K562 (cell line): ENCODE data around the gene RET. TPM values are rescaled to one million over a fixed set of nuclear protein-coding genes. Genes with fewer than 3 reads are reported as not detected.
A peak's percentile ranks its signal among the peaks of the same experiment; 100 is the strongest.

Experiments
- ELF4 ChIP-seq: fragments of 450-650 bp; formaldehyde crosslinking; IDR thresholded peaks from 2 replicates; pipeline ENCODE4 v1.4.0; 2022; ENCODE audit warnings: missing genetic modification characterization
- FOSL1 ChIP-seq: fragments of 200-800 bp; sonication (Bioruptor generic); conservative IDR thresholded peaks from 2 replicates; pipeline ENCODE4 v1.6.1; 2016; ENCODE audit warnings: missing genetic modification characterization, missing compliant biosample characterization
- FUS ChIP-seq: fragments of 200-400 bp; formaldehyde crosslinking; optimal IDR thresholded peaks from 2 replicates; pipeline ENCODE3; 2017; ENCODE audit warnings: low read depth, low read length
- GATAD2B ChIP-seq: fragments of 450-650 bp; IDR thresholded peaks from 2 replicates; pipeline ENCODE4 v1.6.1; 2017; ENCODE audit warnings: mild to moderate bottlenecking, borderline replicate concordance
- GTF2E2 ChIP-seq: fragments of 200-800 bp; sonication (Bioruptor generic); IDR thresholded peaks from 2 replicates; pipeline ENCODE4 v1.6.1; 2016; ENCODE audit warnings: missing genetic modification characterization, missing compliant biosample characterization
- OTX1 ChIP-seq: fragments of 450-650 bp; formaldehyde crosslinking; IDR thresholded peaks from 2 replicates; pipeline ENCODE4 v1.4.0; 2022; ENCODE audit warnings: mild to moderate bottlenecking
- RBM15 ChIP-seq: fragments of 200-400 bp; formaldehyde crosslinking; IDR thresholded peaks from 2 replicates; pipeline ENCODE4 v1.6.1; 2018; ENCODE audit warnings: mild to moderate bottlenecking, low read length, moderate library complexity; ENCODE audit not compliant: insufficient read depth
- SETDB1 ChIP-seq: IDR thresholded peaks from one replicate; pipeline ENCODE4 v1.6.1; 2012; ENCODE audit warnings: low read length, control low read depth, inconsistent platforms
- SREBF2 ChIP-seq: sonication (generic); formaldehyde crosslinking; IDR thresholded peaks from 2 replicates; pipeline ENCODE4 v1.4.0; 2020; ENCODE audit warnings: mild to moderate bottlenecking, missing genetic modification reagents
- ZNF24 ChIP-seq: fragments of 450-650 bp; IDR thresholded peaks from 2 replicates; pipeline ENCODE4 v1.6.1; 2016
- ZNF384 ChIP-seq: IDR thresholded peaks from 2 replicates; pipeline ENCODE4 v1.6.1; 2012; ENCODE audit warnings: low read depth, low read length, improper control_type of control experiment
- polyA plus RNA-seq, 8 experiments: library from polyadenylated mRNA; depleted of rRNA in 4 of 8; stranded (reverse) in 5 of 8; unstranded in 3 of 8; fragments of >200 nt; fragmentation: Nextera tagmentation in 2 of 8; fragmentation: Illumina TruSeq in 1 of 8; extraction: Ambion mirVana in 2 of 8; extraction: Trizol in 1 of 8; gene quantifications; 2 replicates each; pipeline versions ENCODE4 v1.2.1 to v1.2.3, GENCODE V29; 2011 to 2014; ENCODE audit warnings: inconsistent platforms in 1 of 8, missing spikeins in 1 of 8
- total RNA-seq, 7 experiments: library from RNA; depleted of rRNA in 6 of 7; stranded (reverse); fragments of >200 nt in 6 of 7; fragmentation: Illumina TruSeq in 2 of 7; extraction: Trizol in 2 of 7; gene quantifications; 2 replicates each; pipeline versions ENCODE4 v1.2.1 to v1.2.3, GENCODE V29; 2011 to 2021; ENCODE audit warnings: low replicate concordance in 1 of 7
- TF ChIP-seq, protein P1 (sequence below): fragments of 200-800 bp; sonication (Bioruptor generic); IDR thresholded peaks from 2 replicates; pipeline ENCODE4 v1.6.1; 2016; ENCODE audit warnings: missing genetic modification characterization, missing compliant biosample characterization
- TF ChIP-seq, protein P2 (sequence below): IDR thresholded peaks from 2 replicates; pipeline ENCODE4 v1.6.1; 2012; ENCODE audit warnings: low read depth, low read length, improper control_type of control experiment, borderline replicate concordance
- TF ChIP-seq, protein P3 (sequence below): fragments of 250-450 bp; sonication (Bioruptor Pico); IDR thresholded peaks from 2 replicates; pipeline ENCODE4 v1.5.0; 2020; ENCODE audit warnings: mild to moderate bottlenecking
- TF ChIP-seq, protein P4 (sequence below): fragments of 450-650 bp; IDR thresholded peaks from 2 replicates; pipeline ENCODE4 v1.6.1; 2014; ENCODE audit warnings: low read depth, mild to moderate bottlenecking, moderate library complexity, borderline replicate concordance
- TF ChIP-seq, protein P5 (sequence below): fragments of 450-650 bp; formaldehyde crosslinking; IDR thresholded peaks from 2 replicates; pipeline ENCODE4 v1.4.0; 2020; ENCODE audit warnings: mild to moderate bottlenecking, moderate library complexity

The RET gene
- total and polyA plus RNA-seq, 9 of the 15 experiments (the other 6 are each of a cell fraction or from before 2014, with no cell fraction given), result 0.04 to 0.05 TPM; not detected in 7

DNA sequence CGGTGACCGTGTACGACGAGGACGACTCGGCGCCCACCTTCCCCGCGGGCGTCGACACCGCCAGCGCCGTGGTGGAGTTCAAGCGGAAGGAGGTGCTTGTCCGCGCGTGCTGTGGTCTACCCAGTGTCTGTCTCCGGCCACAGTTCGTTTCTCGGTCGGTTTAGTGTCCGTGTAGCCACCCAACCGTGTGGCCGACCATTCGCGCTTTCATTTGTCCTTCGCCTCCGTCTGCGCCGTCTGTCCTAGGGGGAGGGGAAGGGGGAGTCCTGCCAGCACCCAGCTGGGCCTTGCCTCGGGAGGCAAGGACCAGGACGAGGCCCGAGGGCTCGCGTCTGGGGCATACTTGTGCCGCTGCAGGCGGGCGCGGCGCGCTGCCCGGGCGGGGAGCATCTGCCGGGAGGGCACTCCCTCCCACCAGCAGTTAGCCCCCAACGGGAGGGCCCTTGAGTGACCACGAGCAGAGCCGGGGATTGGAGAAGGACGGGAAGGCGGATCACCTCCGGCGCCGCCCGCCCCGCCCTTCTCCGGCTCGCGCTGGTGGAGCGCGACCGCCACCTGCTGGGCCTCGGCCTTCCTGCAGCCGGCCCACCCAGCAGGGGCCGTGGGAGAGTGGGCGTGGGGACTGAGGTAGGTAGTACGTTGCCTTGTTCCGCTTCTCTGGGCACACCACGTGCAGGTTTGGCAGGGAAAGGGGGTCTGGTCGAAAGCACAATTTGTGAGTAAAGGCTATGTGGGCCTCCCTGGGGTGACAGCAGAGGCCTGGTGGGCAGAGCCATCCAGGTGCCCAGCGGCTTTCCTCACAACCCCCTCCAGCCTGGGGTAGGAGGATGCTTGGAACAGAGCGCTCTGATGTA lies 28.5 kb downstream of the RET start (continued):
- TF ChIP-seq, protein P1, sequence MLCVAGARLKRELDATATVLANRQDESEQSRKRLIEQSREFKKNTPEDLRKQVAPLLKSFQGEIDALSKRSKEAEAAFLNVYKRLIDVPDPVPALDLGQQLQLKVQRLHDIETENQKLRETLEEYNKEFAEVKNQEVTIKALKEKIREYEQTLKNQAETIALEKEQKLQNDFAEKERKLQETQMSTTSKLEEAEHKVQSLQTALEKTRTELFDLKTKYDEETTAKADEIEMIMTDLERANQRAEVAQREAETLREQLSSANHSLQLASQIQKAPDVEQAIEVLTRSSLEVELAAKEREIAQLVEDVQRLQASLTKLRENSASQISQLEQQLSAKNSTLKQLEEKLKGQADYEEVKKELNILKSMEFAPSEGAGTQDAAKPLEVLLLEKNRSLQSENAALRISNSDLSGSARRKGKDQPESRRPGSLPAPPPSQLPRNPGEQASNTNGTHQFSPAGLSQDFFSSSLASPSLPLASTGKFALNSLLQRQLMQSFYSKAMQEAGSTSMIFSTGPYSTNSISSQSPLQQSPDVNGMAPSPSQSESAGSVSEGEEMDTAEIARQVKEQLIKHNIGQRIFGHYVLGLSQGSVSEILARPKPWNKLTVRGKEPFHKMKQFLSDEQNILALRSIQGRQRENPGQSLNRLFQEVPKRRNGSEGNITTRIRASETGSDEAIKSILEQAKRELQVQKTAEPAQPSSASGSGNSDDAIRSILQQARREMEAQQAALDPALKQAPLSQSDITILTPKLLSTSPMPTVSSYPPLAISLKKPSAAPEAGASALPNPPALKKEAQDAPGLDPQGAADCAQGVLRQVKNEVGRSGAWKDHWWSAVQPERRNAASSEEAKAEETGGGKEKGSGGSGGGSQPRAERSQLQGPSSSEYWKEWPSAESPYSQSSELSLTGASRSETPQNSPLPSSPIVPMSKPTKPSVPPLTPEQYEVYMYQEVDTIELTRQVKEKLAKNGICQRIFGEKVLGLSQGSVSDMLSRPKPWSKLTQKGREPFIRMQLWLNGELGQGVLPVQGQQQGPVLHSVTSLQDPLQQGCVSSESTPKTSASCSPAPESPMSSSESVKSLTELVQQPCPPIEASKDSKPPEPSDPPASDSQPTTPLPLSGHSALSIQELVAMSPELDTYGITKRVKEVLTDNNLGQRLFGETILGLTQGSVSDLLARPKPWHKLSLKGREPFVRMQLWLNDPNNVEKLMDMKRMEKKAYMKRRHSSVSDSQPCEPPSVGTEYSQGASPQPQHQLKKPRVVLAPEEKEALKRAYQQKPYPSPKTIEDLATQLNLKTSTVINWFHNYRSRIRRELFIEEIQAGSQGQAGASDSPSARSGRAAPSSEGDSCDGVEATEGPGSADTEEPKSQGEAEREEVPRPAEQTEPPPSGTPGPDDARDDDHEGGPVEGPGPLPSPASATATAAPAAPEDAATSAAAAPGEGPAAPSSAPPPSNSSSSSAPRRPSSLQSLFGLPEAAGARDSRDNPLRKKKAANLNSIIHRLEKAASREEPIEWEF (CRISPR knock-in tag), result no peak
- TF ChIP-seq, protein P2, sequence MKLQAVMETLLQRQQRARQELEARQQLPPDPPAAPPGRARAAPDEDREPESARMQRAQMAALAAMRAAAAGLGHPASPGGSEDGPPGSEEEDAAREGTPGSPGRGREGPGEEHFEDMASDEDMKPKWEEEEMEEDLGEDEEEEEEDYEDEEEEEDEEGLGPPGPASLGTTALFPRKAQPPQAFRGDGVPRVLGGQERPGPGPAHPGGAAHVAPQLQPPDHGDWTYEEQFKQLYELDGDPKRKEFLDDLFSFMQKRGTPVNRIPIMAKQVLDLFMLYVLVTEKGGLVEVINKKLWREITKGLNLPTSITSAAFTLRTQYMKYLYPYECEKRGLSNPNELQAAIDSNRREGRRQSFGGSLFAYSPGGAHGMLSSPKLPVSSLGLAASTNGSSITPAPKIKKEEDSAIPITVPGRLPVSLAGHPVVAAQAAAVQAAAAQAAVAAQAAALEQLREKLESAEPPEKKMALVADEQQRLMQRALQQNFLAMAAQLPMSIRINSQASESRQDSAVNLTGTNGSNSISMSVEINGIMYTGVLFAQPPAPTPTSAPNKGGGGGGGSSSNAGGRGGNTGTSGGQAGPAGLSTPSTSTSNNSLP, result no peak
- TF ChIP-seq OTX1 (CRISPR knock-in tag) (0 out of 2 replicates have a peak, but pooled peaks have one; percentile 31), RBM15 (no peak), FOSL1 (tag) (no peak), SREBF2 (CRISPR knock-in tag) (no peak), FUS (no peak), ZNF24 (no peak), GATAD2B (no peak), SETDB1 (no peak), GTF2E2 (tag) (no peak), ELF4 (CRISPR knock-in tag) (no peak), ZNF384 (no peak)
- TF ChIP-seq, protein P3, sequence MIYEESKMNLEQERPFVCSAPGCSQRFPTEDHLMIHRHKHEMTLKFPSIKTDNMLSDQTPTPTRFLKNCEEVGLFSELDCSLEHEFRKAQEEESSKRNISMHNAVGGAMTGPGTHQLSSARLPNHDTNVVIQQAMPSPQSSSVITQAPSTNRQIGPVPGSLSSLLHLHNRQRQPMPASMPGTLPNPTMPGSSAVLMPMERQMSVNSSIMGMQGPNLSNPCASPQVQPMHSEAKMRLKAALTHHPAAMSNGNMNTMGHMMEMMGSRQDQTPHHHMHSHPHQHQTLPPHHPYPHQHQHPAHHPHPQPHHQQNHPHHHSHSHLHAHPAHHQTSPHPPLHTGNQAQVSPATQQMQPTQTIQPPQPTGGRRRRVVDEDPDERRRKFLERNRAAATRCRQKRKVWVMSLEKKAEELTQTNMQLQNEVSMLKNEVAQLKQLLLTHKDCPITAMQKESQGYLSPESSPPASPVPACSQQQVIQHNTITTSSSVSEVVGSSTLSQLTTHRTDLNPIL (CRISPR knock-in tag), result no peak
- TF ChIP-seq, protein P4, sequence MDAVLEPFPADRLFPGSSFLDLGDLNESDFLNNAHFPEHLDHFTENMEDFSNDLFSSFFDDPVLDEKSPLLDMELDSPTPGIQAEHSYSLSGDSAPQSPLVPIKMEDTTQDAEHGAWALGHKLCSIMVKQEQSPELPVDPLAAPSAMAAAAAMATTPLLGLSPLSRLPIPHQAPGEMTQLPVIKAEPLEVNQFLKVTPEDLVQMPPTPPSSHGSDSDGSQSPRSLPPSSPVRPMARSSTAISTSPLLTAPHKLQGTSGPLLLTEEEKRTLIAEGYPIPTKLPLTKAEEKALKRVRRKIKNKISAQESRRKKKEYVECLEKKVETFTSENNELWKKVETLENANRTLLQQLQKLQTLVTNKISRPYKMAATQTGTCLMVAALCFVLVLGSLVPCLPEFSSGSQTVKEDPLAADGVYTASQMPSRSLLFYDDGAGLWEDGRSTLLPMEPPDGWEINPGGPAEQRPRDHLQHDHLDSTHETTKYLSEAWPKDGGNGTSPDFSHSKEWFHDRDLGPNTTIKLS, result no peak
- TF ChIP-seq, protein P5, sequence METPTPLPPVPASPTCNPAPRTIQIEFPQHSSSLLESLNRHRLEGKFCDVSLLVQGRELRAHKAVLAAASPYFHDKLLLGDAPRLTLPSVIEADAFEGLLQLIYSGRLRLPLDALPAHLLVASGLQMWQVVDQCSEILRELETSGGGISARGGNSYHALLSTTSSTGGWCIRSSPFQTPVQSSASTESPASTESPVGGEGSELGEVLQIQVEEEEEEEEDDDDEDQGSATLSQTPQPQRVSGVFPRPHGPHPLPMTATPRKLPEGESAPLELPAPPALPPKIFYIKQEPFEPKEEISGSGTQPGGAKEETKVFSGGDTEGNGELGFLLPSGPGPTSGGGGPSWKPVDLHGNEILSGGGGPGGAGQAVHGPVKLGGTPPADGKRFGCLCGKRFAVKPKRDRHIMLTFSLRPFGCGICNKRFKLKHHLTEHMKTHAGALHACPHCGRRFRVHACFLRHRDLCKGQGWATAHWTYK (CRISPR knock-in tag), result no peak
